ENCODE data around the gene POMP. TPM values are rescaled to one million over a fixed set of nuclear protein-coding genes. Genes with fewer than 3 reads are reported as not detected.
A peak's percentile ranks its signal among the peaks of the same experiment; 100 is the strongest.

Gene POMP
- total RNA-seq, 5 donors from 2014 or later (not counting 1 experiment from before 2014, with no cell fraction given) = 21.4 to 24.7 (median 23.3) TPM

- H3K36me3 Mint-ChIP-seq = peaks cover 6% of the 10 kb centered on the region
- ATAC-seq (replicated peaks in 1 of 4) = no peak
- POLR2A ChIA-PET = no interaction called here
- Histone ChIP-seq H3K36me3 (ENCODE audit: control insufficient read depth in 2 of 2, extremely low read depth in 1 of 2, insufficient read depth in 1 of 2, low read length in 1 of 2) (no peaks in the 10 kb centered on the region), H3K4me1 (ENCODE audit: control insufficient read depth in 1 of 2, extremely low read depth in 1 of 2, insufficient read depth in 2 of 2, low read length in 2 of 2) (no peaks in the 10 kb centered on the region), H3K9me3 (no peaks in the 10 kb centered on the region), H3K4me3 (ENCODE audit: control insufficient read depth in 1 of 2, extremely low read depth in 1 of 2, low read length in 1 of 2) (no peak overlapping the region), H3K27me3 (replicated peaks in 1 of 2; ENCODE audit: control insufficient read depth in 2 of 2, extremely low read depth in 1 of 2, insufficient read depth in 2 of 2, low read length in 1 of 2) (no peaks in the 10 kb centered on the region), H3K27ac (ENCODE audit: low read length) (no peak overlapping the region)
- H3K9me3 Mint-ChIP-seq = no peaks in the 10 kb centered on the region
- no peak for DNase-seq
- H3K27me3 Mint-ChIP-seq = no peaks in the 10 kb centered on the region
- WGBS (ENCODE audit: insufficient coverage) = 74% methylated on average over 6 of the region's 7 CpGs
- CTCF ChIA-PET = interaction anchor here in 1 of 2 donors (0.5 kb wide), 1 partner anchor 135 kb away, joined by 3 read pairs; no protein-coding TSS in a partner anchor
- H3K4me3 Mint-ChIP-seq = no peak overlapping the region
- peaks cover 11 to 17% (median 13%) of the 10 kb centered on the region in 3 donors for H3K4me1 Mint-ChIP-seq
- H3K27ac Mint-ChIP-seq = no peak overlapping the region
Observed at GRCh38 chr13:28651810-28652401, 7.0 kb upstream of the POMP start.

GRCh38 chr13:28653111-28653510 is 5.8 kb upstream of the POMP start:
- no CpG with 5 or more reads among the region's 1 CpG for WGBS (ENCODE audit: insufficient coverage)
- no peak overlapping the region for H3K4me3 Mint-ChIP-seq
- H3K9me3 Mint-ChIP-seq = no peaks in the 10 kb centered on the region
- peaks cover 20 to 29% (median 23%) of the 10 kb centered on the region in 3 donors for H3K4me1 Mint-ChIP-seq
- H3K27me3 Mint-ChIP-seq = no peaks in the 10 kb centered on the region
- POLR2A ChIA-PET = no interaction called here
- Histone ChIP-seq H3K9me3 (no peaks in the 10 kb centered on the region), H3K4me1 (ENCODE audit: control insufficient read depth in 1 of 2, extremely low read depth in 1 of 2, insufficient read depth in 2 of 2, low read length in 2 of 2) (peaks cover 9 to 11% of the 10 kb centered on the region in 2 experiments), H3K36me3 (ENCODE audit: control insufficient read depth in 2 of 2, extremely low read depth in 1 of 2, insufficient read depth in 1 of 2, low read length in 1 of 2) (no peaks in the 10 kb centered on the region), H3K27me3 (replicated peaks in 1 of 2; ENCODE audit: control insufficient read depth in 2 of 2, extremely low read depth in 1 of 2, insufficient read depth in 2 of 2, low read length in 1 of 2) (no peaks in the 10 kb centered on the region), H3K27ac (ENCODE audit: low read length) (no peak overlapping the region), H3K4me3 (ENCODE audit: control insufficient read depth in 1 of 2, extremely low read depth in 1 of 2, low read length in 1 of 2) (no peak overlapping the region)
- H3K27ac Mint-ChIP-seq = no peak overlapping the region
- CTCF ChIA-PET = interaction anchor here in 1 of 2 donors (0.6 kb wide), 1 partner anchor 123 kb away, joined by 4 read pairs; no protein-coding TSS in a partner anchor
- DNase-seq (no peak), ATAC-seq (replicated peaks in 1 of 4) (no peak)
- peaks cover 6% of the 10 kb centered on the region for H3K36me3 Mint-ChIP-seq

GRCh38 chr13:28654276-28654675 is 4.7 kb upstream of the POMP start:
- WGBS (ENCODE audit: insufficient coverage) = no CpG with 5 or more reads among the region's 1 CpG
- H3K9me3 Mint-ChIP-seq = no peaks in the 10 kb centered on the region
- Histone ChIP-seq H3K36me3 (ENCODE audit: control insufficient read depth in 2 of 2, extremely low read depth in 1 of 2, insufficient read depth in 1 of 2, low read length in 1 of 2) (no peaks in the 10 kb centered on the region), H3K27me3 (replicated peaks in 1 of 2; ENCODE audit: control insufficient read depth in 2 of 2, extremely low read depth in 1 of 2, insufficient read depth in 2 of 2, low read length in 1 of 2) (no peaks in the 10 kb centered on the region), H3K4me1 (ENCODE audit: control insufficient read depth in 1 of 2, extremely low read depth in 1 of 2, insufficient read depth in 2 of 2, low read length in 2 of 2) (peaks cover 11% of the 10 kb centered on the region in 2 experiments), H3K9me3 (no peaks in the 10 kb centered on the region), H3K4me3 (ENCODE audit: control insufficient read depth in 1 of 2, extremely low read depth in 1 of 2, low read length in 1 of 2) (no peak overlapping the region), H3K27ac (ENCODE audit: low read length) (no peak overlapping the region)
- CTCF ChIA-PET = no interaction called here
- POLR2A ChIA-PET = no interaction called here
- DNase-seq = no peak
- peaks cover 26 to 35% (median 28%) of the 10 kb centered on the region in 3 donors for H3K4me1 Mint-ChIP-seq
- no peak overlapping the region for H3K27ac Mint-ChIP-seq
- no peaks in the 10 kb centered on the region for H3K27me3 Mint-ChIP-seq
- no peak overlapping the region for H3K4me3 Mint-ChIP-seq
- no peak for ATAC-seq (replicated peaks in 1 of 4)
- peaks cover 6% of the 10 kb centered on the region for H3K36me3 Mint-ChIP-seq

- CTCF ChIA-PET = no interaction called here
- ATAC-seq (replicated peaks in 1 of 4) = no peak
Observed at GRCh38 chr13:28655561-28655960, 3.4 kb upstream of the POMP start.

GRCh38 chr13:28657784-28658538 is 969 bp upstream of the POMP start:
- H3K4me3 Mint-ChIP-seq = peak overlapping the region; percentile 96 to 98 (median 97)
- Histone ChIP-seq H3K36me3 (ENCODE audit: control insufficient read depth in 2 of 2, extremely low read depth in 1 of 2, insufficient read depth in 1 of 2, low read length in 1 of 2) (peaks cover 0 to 8% of the 10 kb centered on the region in 2 donors), H3K4me3 (ENCODE audit: control insufficient read depth in 1 of 2, extremely low read depth in 1 of 2, low read length in 1 of 2) (peak overlapping the region; percentile 85 to 87), H3K27ac (ENCODE audit: low read length) (peak overlapping the region; percentile 86), H3K9me3 (no peaks in the 10 kb centered on the region), H3K27me3 (replicated peaks in 1 of 2; ENCODE audit: control insufficient read depth in 2 of 2, extremely low read depth in 1 of 2, insufficient read depth in 2 of 2, low read length in 1 of 2) (no peaks in the 10 kb centered on the region), H3K4me1 (ENCODE audit: control insufficient read depth in 1 of 2, extremely low read depth in 1 of 2, insufficient read depth in 2 of 2, low read length in 2 of 2) (peaks cover 24% of the 10 kb centered on the region in 2 experiments)
- ATAC-seq (replicated peaks in 1 of 4) (no peak), DNase-seq (no peak)
- H3K36me3 Mint-ChIP-seq = peaks cover 15% of the 10 kb centered on the region
- H3K4me1 Mint-ChIP-seq = peaks cover 56 to 70% (median 57%) of the 10 kb centered on the region in 3 donors
- H3K27ac Mint-ChIP-seq = peak overlapping the region; percentile 95 to 97
- H3K9me3 Mint-ChIP-seq = no peaks in the 10 kb centered on the region
- no peaks in the 10 kb centered on the region for H3K27me3 Mint-ChIP-seq
- POLR2A ChIA-PET = interaction anchor here (0.6 to 1.5 kb wide), 6 partner anchors 13 to 1725 kb away, joined by 3 to 4 read pairs (median 3); no protein-coding TSS in a partner anchor
- CTCF ChIA-PET = interaction anchor here (0.5 to 1.1 kb wide), 5 partner anchors 20 to 517 kb away, joined by 3 to 5 read pairs (median 4); no protein-coding TSS in a partner anchor
- WGBS (ENCODE audit: insufficient coverage) = 82% methylated on average over 7 of the region's 12 CpGs

More at GRCh38 chr13:28655561-28655960, 3.4 kb upstream of the POMP start:
- peaks cover 6% of the 10 kb centered on the region for H3K36me3 Mint-ChIP-seq
- H3K4me3 Mint-ChIP-seq = no peak overlapping the region
- 79% methylated on average over 3 of the region's 3 CpGs for WGBS (ENCODE audit: insufficient coverage)
- H3K27ac Mint-ChIP-seq = no peak overlapping the region
- Histone ChIP-seq H3K4me3 (ENCODE audit: control insufficient read depth in 1 of 2, extremely low read depth in 1 of 2, low read length in 1 of 2) (no peak overlapping the region), H3K36me3 (ENCODE audit: control insufficient read depth in 2 of 2, extremely low read depth in 1 of 2, insufficient read depth in 1 of 2, low read length in 1 of 2) (no peaks in the 10 kb centered on the region), H3K9me3 (no peaks in the 10 kb centered on the region), H3K27me3 (replicated peaks in 1 of 2; ENCODE audit: control insufficient read depth in 2 of 2, extremely low read depth in 1 of 2, insufficient read depth in 2 of 2, low read length in 1 of 2) (no peaks in the 10 kb centered on the region), H3K4me1 (ENCODE audit: control insufficient read depth in 1 of 2, extremely low read depth in 1 of 2, insufficient read depth in 2 of 2, low read length in 2 of 2) (peaks cover 17 to 22% of the 10 kb centered on the region in 2 experiments), H3K27ac (ENCODE audit: low read length) (no peak overlapping the region)
- no peaks in the 10 kb centered on the region for H3K27me3 Mint-ChIP-seq
- no peaks in the 10 kb centered on the region for H3K9me3 Mint-ChIP-seq
- DNase-seq = no peak
- POLR2A ChIA-PET = no interaction called here
- H3K4me1 Mint-ChIP-seq = peaks cover 37 to 48% (median 39%) of the 10 kb centered on the region in 3 donors

DNA sequence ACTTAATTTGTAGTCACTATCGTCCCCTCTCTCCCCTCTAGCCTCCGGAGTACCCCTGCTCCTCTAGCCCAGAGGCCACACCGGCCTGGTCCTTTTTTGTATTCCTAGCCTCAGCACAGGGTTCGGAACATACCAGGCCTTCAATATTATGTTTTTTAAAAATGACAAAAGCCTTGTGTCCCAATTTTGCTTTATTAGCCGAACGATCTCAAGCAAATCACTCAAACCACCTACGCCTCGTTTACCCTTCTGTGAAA is 463 bp upstream of the POMP start:
- Mint-ChIP-seq H3K27me3 (no peaks in the 10 kb centered on the region), H3K4me3 (peak overlapping the region; percentile 96 to 98 (median 97)), H3K27ac (peak overlapping the region; percentile 95 to 97), H3K4me1 (peaks cover 56 to 70% (median 57%) of the 10 kb centered on the region in 3 donors), H3K36me3 (peaks cover 16% of the 10 kb centered on the region), H3K9me3 (no peaks in the 10 kb centered on the region)
- H3K36me3 ChIP-seq (ENCODE audit: control insufficient read depth in 2 of 2, extremely low read depth in 1 of 2, insufficient read depth in 1 of 2, low read length in 1 of 2) = peaks cover 0 to 13% of the 10 kb centered on the region in 2 donors
- WGBS (ENCODE audit: insufficient coverage) = 7% methylated on average over 2 of the region's 8 CpGs
- CTCF ChIA-PET = interaction anchor here (0.6 to 1.1 kb wide), 4 partner anchors 20 to 305 kb away, joined by 3 to 5 read pairs (median 4); no protein-coding TSS in a partner anchor
- POLR2A ChIA-PET = interaction anchor here (0.6 to 1.5 kb wide), 6 partner anchors 12 to 473 kb away, joined by 3 to 4 read pairs (median 3); no protein-coding TSS in a partner anchor
- no peaks in the 10 kb centered on the region for H3K9me3 ChIP-seq
- peak overlapping the region; percentile 86 for H3K27ac ChIP-seq (ENCODE audit: low read length)
- DNase-seq (peak in 3 of 35 experiments; percentile 2 to 29 (median 4)), ATAC-seq (replicated peaks in 1 of 4) (peak in 1 of 4 experiments; percentile 3)
- no peaks in the 10 kb centered on the region for H3K27me3 ChIP-seq (replicated peaks in 1 of 2; ENCODE audit: control insufficient read depth in 2 of 2, extremely low read depth in 1 of 2, insufficient read depth in 2 of 2, low read length in 1 of 2)
- H3K4me3 ChIP-seq (ENCODE audit: control insufficient read depth in 1 of 2, extremely low read depth in 1 of 2, low read length in 1 of 2) = peak overlapping the region; percentile 85 to 87
- peaks cover 24% of the 10 kb centered on the region in 2 experiments for H3K4me1 ChIP-seq (ENCODE audit: control insufficient read depth in 1 of 2, extremely low read depth in 1 of 2, insufficient read depth in 2 of 2, low read length in 2 of 2)

Measured in T-cell (primary cell).